Erythroblast (primary cell): ENCODE measurements around the gene FBXO11.
"Not testable (repeated sequence)": the region's sequence is repeated elsewhere in the genome, so short reads cannot be mapped to it uniquely, and the experiment has no call there.

ENCODE experiments used
- GATA1 ChIP-seq: IDR thresholded peaks from 2 replicates; pipeline ENCODE4 v1.6.1; 2011; ENCODE audit warnings: low read depth, mild to moderate bottlenecking, control low read depth, low read length, moderate library complexity
- POLR2A ChIP-seq: IDR thresholded peaks from 2 replicates; pipeline ENCODE4 v1.6.1; 2011; ENCODE audit warnings: mild to moderate bottlenecking, low read length

DNA sequence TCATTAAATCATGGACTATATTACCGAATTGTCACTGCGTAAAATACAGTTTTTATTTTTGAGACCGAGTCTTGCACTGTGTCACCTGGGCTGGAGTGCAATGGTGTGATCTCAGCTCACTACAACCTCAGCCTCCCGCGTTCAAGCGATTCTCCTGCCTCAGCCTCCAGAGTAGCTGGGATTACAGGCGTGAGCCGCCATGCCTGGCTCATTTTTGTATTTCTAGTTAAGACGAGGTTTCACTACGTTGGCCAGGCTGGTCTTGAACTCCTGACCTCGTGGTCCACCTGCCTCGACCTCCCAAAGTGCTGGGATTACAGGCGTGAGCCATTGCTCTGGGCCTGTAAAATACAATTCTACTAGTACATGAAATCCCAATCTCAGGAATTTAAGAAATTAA, 4.4 kb downstream of the FBXO11 start:
- not testable (repeated sequence) for TF ChIP-seq POLR2A, GATA1
